GM12872 (cell line): Measurements from ENCODE around the gene EZH1.

Experiments used
- TF ChIP-seq, protein P1 (sequence below): IDR thresholded peaks from 3 replicates; pipeline ENCODE4 v1.5.1; 2011; ENCODE audit warnings: low read depth, mild to moderate bottlenecking, low read length, moderate library complexity; ENCODE audit not compliant: insufficient read depth

Gene EZH1

DNA sequence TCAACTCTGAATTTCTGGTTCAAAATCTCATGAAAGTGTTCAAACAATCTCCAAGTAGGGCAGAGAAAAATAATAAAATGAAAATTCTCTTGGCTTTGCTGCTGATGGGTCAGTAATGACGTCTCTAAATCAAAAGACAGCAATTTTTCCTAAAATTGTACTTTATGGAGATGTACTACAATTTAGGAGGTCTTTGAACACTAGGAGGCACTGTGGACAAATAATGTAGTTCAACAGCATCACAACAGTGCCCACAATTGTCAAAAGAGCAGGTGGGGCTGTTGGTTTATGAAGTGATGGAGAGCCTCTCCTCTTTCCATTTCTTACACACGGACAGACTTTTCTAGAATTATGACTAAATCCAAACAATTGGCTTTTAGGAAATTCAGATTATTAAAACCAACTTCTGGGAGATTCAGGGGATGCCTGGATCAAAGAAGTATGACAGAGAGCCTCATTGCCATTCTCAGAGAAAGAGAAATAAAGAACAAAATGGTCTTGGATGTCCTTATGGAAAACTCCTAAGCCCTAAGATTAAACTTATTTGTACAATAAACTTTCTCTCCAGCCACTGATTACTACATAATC, 23.8 kb downstream of the EZH1 start:
- TF ChIP-seq, protein P1, sequence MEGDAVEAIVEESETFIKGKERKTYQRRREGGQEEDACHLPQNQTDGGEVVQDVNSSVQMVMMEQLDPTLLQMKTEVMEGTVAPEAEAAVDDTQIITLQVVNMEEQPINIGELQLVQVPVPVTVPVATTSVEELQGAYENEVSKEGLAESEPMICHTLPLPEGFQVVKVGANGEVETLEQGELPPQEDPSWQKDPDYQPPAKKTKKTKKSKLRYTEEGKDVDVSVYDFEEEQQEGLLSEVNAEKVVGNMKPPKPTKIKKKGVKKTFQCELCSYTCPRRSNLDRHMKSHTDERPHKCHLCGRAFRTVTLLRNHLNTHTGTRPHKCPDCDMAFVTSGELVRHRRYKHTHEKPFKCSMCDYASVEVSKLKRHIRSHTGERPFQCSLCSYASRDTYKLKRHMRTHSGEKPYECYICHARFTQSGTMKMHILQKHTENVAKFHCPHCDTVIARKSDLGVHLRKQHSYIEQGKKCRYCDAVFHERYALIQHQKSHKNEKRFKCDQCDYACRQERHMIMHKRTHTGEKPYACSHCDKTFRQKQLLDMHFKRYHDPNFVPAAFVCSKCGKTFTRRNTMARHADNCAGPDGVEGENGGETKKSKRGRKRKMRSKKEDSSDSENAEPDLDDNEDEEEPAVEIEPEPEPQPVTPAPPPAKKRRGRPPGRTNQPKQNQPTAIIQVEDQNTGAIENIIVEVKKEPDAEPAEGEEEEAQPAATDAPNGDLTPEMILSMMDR, result peak; percentile 66

DNA sequence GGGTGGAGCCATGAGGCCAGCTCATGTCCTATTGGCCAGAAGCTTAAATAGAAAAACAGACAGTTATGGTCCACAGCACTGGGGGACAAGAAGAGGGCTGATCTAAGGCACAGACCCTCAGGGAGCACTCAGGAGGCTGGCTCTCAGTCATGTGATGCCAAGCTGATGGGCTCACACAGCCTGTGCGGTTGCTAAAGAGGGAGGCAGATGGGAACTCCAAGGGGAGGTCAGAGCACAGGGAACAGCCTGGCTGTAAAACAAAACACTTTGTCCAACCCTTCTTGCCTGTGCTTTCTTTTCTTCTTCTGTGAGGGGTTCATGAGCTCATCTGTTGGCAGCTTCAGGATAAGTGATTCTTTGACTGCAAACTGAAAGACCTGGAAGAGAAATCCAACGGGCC, 35.3 kb downstream of the EZH1 start:
- TF ChIP-seq, protein P1, result no peak

DNA sequence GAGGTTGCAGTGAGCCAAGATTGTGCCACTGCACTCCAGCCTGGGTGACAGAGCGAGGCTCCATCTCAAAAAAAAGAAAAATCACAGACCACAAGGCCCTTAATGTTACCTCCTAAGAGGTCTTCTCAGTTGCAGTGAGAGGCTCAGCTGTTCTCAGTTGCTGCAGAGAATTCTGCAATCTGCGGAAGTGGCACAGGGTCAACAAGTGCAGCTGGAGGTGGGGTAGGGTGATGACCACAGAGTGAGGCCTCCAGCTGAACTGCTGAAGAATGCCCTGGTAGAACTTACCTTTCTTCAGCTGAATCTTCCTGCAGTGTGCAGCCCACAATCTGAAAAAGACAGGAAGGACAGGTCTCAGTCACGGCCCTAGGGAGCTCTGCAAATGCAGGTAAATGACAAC, 36.3 kb downstream of the EZH1 start:
- TF ChIP-seq, protein P1, result no peak

DNA sequence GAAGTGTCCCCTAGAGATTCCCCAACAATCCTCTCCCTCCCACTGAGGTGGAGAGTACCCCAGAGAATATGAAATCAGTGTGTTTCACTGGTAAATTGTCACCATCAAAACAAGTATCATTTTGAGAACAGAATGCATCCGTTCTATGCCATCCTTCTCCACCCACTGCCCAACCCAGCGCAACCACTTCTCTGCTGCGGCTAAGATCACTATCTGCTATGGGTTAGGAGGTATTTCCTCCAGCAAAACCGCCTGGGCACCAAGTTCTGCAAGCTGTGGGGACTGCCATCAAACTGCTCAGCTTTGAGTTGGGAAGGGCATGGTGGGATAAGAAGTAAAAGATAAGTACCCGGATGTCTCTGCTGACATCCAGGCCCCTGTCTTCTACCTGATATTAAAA, 38.1 kb downstream of the EZH1 start:
- TF ChIP-seq, protein P1, result no peak

DNA sequence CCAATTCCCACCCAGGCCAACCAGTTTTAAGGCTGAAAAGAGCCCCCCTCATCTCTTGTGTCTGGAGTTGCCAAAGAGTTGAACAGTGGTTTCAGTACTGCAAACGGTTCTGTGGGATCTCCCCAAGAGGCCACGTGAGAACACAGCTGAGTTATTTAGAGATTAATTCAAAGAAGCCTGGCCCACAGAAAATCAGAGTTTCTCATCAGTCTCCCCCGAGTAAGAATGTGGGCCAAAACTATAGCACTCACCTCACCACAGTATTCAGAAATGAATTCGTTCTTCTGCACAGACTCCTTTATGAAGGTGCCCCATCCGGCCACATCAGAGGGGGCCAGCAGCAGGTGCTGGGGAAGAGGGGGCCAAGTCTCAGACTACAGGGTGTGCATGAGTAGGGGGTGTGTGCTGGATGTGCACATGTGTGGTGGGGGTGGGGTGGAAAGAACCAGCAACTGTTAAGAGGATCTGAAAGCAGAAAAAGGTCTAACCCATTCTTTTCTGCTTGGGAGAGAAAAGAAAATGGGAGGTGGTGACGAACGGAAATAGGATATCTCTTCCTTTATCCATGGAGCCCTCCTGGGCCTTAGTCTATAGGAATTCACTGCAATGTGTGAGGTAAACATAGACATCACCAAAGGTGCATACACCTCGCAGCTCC, 39.9 kb downstream of the EZH1 start:
- TF ChIP-seq, protein P1, result no peak

DNA sequence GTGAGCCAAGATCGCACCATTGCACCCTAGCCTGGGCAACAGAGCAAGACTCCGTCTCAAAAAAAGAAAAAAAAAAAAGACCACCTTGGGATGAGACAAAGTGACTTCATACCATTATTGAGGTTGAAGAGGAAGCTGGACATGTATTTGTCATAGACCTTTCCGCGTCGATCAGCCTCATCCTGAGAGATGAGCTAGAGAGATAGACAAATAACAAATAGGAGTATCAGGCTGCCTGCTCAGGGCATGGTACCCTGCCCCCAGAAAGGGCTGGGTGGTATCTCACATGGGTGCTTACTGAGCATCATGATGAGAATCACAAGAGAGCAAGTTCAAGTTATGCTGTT, 40.4 kb downstream of the EZH1 start:
- TF ChIP-seq, protein P1, result no peak

DNA sequence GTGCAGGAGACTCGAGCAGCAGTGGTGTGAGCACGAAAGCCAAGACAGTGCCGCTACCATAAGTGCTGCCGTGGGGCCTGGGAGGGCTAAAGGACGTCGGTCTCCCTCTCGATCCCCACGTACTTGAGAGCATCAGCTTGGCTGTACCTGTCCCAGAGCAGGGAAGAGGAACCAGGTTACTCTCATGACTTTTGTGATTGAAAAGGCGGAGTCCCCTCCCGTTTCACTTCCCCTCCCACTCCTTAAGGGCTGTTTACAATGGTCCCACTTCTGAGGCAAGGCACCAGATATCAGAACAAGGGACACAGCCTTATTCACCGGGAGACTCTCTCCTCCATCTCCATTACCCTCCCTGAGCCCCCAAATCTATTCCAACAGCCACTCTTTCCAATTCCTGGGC, 42.4 kb downstream of the EZH1 start:
- TF ChIP-seq, protein P1, result no peak
